GM12891 (cell line): ENCODE results near the gene NEGR1.

Experiments
- PAX5 ChIP-seq: IDR thresholded peaks from 2 replicates; pipeline ENCODE4 v1.6.1; 2011; ENCODE audit warnings: low read length, moderate library complexity, mild to moderate bottlenecking; ENCODE audit not compliant: insufficient read depth, severe bottlenecking
- POLR2A ChIP-seq: IDR thresholded peaks from 2 replicates; pipeline ENCODE4 v1.6.1; 2011; ENCODE audit warnings: low read depth, low read length, control low read depth
- POLR2AphosphoS5 ChIP-seq: IDR thresholded peaks from 2 replicates; pipeline ENCODE4 v1.6.1; 2011; ENCODE audit warnings: low read depth, low read length, control low read depth
- POU2F2 ChIP-seq: IDR thresholded peaks from 2 replicates; pipeline ENCODE4 v1.6.1; 2011; ENCODE audit warnings: low read depth, mild to moderate bottlenecking, control low read depth, low read length, moderate library complexity
- SPI1 ChIP-seq: IDR thresholded peaks from 2 replicates; pipeline ENCODE4 v1.6.1; 2011; ENCODE audit warnings: low read depth, low read length, control low read depth
- TAF1 ChIP-seq: IDR thresholded peaks from 2 replicates; pipeline ENCODE4 v1.6.1; 2011; ENCODE audit warnings: low read depth, low read length, control low read depth

DNA sequence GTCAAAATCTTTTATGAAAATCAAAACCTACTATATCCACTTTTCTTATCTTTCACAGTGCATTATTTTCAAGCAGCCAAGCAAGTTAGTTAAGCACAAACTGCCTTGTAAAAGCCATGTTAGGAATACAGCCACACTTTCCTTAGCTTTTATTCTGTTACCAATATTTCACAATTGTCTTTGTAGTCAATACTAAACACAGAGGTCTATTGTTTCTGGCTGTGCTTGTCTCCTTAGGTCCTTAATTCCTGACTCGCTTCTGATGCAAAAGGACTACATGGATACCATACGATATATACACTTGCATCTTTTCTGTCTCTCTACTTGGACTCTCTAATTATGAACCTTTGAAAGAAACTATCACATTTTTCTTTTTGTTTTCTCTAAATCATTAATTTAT is 331.8 kb downstream of the NEGR1 start:
- no peak for TF ChIP-seq POLR2A
- no peak for TF ChIP-seq SPI1
- no peak for TF ChIP-seq POLR2AphosphoS5
- TF ChIP-seq TAF1 = no peak
- TF ChIP-seq PAX5 = no peak
- no peak for TF ChIP-seq POU2F2
